GM20000 (cell line): ENCODE measurements around the gene YARS1.

Experiments used
- DNase-seq: peaks from one replicate; pipeline ENCODE4 v3.0.0; 2012; ENCODE audit warnings: low spot score
- CTCF ChIP-seq: IDR thresholded peaks from 2 replicates; pipeline ENCODE4 v1.5.1; 2012; ENCODE audit warnings: mild to moderate bottlenecking, control low read depth; ENCODE audit errors: extremely low read depth, missing control alignments

The YARS1 gene

DNA sequence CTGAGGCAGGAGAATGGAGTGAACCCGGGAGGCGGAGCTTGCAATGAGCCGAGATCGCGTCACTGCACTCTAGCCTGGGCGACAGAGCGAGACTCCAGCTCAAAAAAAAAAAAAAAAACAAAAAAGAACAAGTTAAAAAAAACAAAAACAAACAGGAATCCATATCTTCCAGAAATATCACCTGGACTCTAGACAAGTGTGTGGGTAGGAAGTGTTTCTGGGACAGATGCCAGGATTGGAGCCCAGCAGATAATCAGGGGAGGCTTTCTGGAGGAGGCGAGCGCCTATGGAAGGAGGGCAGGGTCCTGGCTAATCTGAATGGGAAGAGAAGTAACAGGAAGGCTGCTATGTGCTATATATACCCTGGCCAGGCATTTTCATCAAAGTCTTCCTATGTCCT lies 71.0 kb downstream of the YARS1 start:
- TF ChIP-seq CTCF, result no peak
- no peak for DNase-seq

GRCh38 chr1:32744071-32744425 lies 73.1 kb downstream of the YARS1 start:
- no peak for TF ChIP-seq CTCF
- no peak for DNase-seq

DNA sequence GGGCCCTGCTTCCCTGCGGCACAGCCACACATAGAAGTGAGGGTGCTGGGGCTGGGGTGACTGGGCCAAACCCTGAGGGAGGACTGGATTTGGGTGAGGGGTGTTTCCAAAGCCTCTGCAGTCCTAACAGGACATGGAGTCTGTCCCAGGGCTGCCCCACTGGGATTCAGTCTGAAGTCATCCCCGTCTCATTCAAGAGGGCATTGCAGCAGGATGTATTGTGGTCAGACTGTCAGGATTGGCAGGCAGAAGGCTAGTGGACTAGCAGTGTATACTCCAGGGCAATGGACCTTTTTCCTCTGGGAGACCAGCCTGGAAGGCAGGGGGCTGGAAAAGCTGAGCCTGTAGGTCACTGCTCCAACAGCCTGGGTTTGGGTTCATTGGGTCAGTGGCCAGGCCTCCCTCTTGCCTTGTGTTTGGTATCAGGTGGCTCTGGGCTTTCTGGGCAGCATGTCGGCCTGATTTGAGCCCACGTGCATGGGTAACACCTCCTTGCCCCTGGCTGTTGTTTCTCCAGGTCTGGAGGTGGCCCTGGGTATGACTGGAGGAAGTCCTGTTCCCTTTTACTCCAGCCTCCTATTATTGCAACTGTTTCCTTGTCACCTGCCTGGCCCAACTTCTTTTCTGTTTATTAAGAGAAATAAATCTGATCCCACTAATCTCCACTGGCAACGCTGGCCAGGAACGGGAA lies 73.6 kb downstream of the YARS1 start:
- DNase-seq, result no peak
- TF ChIP-seq CTCF, result no peak

GRCh38 chr1:32742956-32743355 lies 74.2 kb downstream of the YARS1 start:
- no peak for TF ChIP-seq CTCF
- peak; percentile 42 for DNase-seq

- DNase-seq, result peak; percentile 48
- no peak for TF ChIP-seq CTCF
Observed at GRCh38 chr1:32742199-32742947, 74.8 kb downstream of the YARS1 start.

- TF ChIP-seq CTCF, result no peak
- peak; percentile 69 for DNase-seq
Observed at GRCh38 chr1:32741413-32742198, 75.6 kb downstream of the YARS1 start.

- DNase-seq, result no peak
- no peak for TF ChIP-seq CTCF
Observed at GRCh38 chr1:32741059-32741412, 76.1 kb downstream of the YARS1 start.
